ENCODE results near the gene BCL2. TPM values are rescaled to one million over a fixed set of nuclear protein-coding genes. Genes with fewer than 3 reads are reported as not detected.

BCL2 gene
- total RNA-seq, 2 donors from 2014 or later, result 56.5 to 83.5 TPM

- peaks cover 21 to 55% of the 10 kb centered on the region in 2 donors for H3K36me3 Mint-ChIP-seq
- ATAC-seq, result peak in 1 of 2 donors; percentile 12
- no peaks in the 10 kb centered on the region for H3K9me3 Mint-ChIP-seq
- H3K27ac Mint-ChIP-seq, result peak overlapping the region; percentile 87 to 91
- no peak for DNase-seq (ENCODE audit: low spot score in 2 of 2)
Observed at GRCh38 chr18:63302220-63302619, 17.3 kb downstream of the BCL2 start.

DNA sequence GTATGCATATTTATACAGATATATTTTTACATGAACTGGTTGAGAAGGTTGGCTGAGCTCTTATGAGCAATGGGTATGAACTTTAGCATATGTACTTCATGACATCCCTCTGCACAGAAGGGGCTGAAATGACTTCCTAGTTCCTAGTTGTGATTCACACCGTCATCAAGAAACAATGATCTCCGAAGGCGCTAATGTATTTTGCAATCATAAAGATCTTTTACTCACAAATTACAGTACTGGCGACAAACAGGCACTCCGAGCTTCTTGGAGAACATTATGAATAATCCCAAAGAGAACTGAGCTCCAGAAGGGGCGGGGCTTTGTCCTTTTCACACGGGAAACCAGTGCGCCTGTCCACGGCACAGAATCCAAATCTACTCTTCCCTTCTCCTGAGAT lies 18.1 kb downstream of the BCL2 start:
- H3K36me3 Mint-ChIP-seq, result peaks cover 21 to 48% of the 10 kb centered on the region in 2 donors
- DNase-seq (ENCODE audit: low spot score in 2 of 2) (no peak), ATAC-seq (peak; percentile 19 to 48)

GRCh38 chr18:63299837-63300745 lies 19.5 kb downstream of the BCL2 start:
- peak overlapping the region; percentile 90 to 91 for H3K27ac Mint-ChIP-seq
- DNase-seq (ENCODE audit: low spot score in 2 of 2), result no peak
- H3K36me3 Mint-ChIP-seq, result peaks cover 21 to 55% of the 10 kb centered on the region in 2 donors
- ATAC-seq, result peak; percentile 65 to 76
- no peaks in the 10 kb centered on the region for H3K9me3 Mint-ChIP-seq

More for the DNA sequence above, 18.1 kb downstream of the BCL2 start:
- Mint-ChIP-seq H3K27ac (peak overlapping the region; percentile 87 to 91), H3K9me3 (no peaks in the 10 kb centered on the region)

DNA sequence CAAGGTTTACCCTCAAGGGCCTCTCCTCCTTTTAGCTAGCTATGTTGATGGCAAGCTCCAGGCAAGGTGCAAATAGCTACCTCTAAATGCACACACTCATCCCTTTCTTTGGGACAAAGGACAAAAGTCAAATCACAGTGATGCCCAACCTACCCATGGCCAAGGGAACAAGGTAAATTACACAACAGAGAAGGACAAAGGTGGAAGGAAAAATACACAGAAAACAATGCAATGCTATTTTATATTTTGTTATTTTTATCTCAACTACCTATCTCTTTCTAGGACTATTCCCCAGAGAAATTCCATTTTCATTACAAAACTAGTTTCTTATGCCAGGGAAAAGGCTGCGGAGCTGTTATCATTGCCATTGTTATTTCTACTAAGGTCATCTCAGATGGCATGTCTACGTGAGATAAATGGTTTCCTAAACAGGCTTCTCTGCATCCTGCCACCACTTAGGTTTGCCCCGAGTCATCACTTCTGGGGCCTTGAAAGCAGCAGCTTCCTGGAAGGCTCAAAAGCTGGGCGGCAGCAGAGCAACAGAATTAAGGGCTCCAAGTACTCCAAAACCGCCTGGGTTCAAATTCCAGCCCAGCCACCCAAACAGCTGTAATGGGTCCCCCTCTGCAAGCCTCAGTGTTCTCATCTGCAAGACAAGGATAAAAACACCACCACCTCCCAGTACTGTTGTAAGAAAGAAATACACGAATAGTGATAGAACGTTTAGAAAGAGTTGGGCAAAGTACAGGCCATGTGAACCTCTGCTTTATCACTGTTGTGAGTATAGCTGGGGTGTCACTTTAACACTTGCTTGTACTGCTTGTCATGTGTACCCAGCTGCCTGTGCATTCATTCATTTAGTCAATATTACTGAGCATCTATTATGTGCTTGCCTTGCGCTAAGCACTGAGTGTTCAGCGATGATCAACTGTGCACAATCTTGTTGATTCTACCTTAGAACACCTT lies 20.9 kb downstream of the BCL2 start:
- Mint-ChIP-seq H3K27ac (peak overlapping the region; percentile 90 to 91), H3K36me3 (peaks cover 21 to 55% of the 10 kb centered on the region in 2 donors), H3K9me3 (no peaks in the 10 kb centered on the region)
- DNase-seq (ENCODE audit: low spot score in 2 of 2) (no peak), ATAC-seq (no peak)

- Mint-ChIP-seq H3K27ac (peak overlapping the region; percentile 90 to 91), H3K36me3 (peaks cover 26 to 55% of the 10 kb centered on the region in 2 donors), H3K9me3 (no peaks in the 10 kb centered on the region)
- ATAC-seq, result no peak
- DNase-seq (ENCODE audit: low spot score in 2 of 2), result no peak
Observed at GRCh38 chr18:63297687-63298399, 21.7 kb downstream of the BCL2 start.

- no peak overlapping the region for H3K27ac Mint-ChIP-seq
- DNase-seq (ENCODE audit: low spot score in 2 of 2) (no peak), ATAC-seq (no peak)
- peaks cover 16 to 29% of the 10 kb centered on the region in 2 donors for H3K36me3 Mint-ChIP-seq
- no peaks in the 10 kb centered on the region for H3K9me3 Mint-ChIP-seq
Observed at GRCh38 chr18:63293935-63294334, 25.6 kb downstream of the BCL2 start.

GRCh38 chr18:63292831-63293683 lies 26.5 kb downstream of the BCL2 start:
- ATAC-seq (peak; percentile 53 to 77), DNase-seq (ENCODE audit: low spot score in 2 of 2) (no peak)
- H3K27ac Mint-ChIP-seq, result peak overlapping the region in 1 of 2 donors; percentile 71
- no peaks in the 10 kb centered on the region for H3K9me3 Mint-ChIP-seq
- peaks cover 11 to 22% of the 10 kb centered on the region in 2 donors for H3K36me3 Mint-ChIP-seq

GRCh38 chr18:63291278-63291677 lies 28.3 kb downstream of the BCL2 start:
- DNase-seq (ENCODE audit: low spot score in 2 of 2), result no peak
- Mint-ChIP-seq H3K9me3 (no peaks in the 10 kb centered on the region), H3K27ac (peak overlapping the region in 1 of 2 donors; percentile 71), H3K36me3 (peaks cover 14 to 19% of the 10 kb centered on the region in 2 donors)
- ATAC-seq, result peak in 1 of 2 donors; percentile 41

DNA sequence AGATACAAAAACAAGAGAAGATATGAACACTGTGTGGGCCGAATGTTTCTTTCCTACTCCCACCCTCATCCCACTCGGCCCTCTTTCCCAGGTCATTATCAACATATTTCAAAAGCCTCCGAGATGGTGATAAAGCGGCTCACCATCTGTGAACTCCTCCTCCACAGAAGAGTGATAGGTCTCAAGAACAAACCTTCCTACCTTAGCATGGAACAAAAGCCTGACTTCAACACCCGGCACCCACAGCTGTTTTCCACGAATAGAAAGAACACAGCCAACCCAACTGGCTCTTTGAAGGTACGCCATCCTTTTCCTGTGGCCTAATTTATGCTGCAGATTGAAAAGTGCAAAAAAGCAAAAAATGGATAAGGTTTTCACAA lies 28.8 kb downstream of the BCL2 start:
- no peaks in the 10 kb centered on the region for H3K9me3 Mint-ChIP-seq
- H3K27ac Mint-ChIP-seq, result peak overlapping the region; percentile 48 to 71
- H3K36me3 Mint-ChIP-seq, result peaks cover 14 to 19% of the 10 kb centered on the region in 2 donors
- peak; percentile 51 to 70 for ATAC-seq
- DNase-seq (ENCODE audit: low spot score in 2 of 2), result no peak

- Mint-ChIP-seq H3K36me3 (peaks cover 9 to 19% of the 10 kb centered on the region in 2 donors), H3K27ac (peak overlapping the region; percentile 71 to 95), H3K9me3 (no peaks in the 10 kb centered on the region)
- DNase-seq (ENCODE audit: low spot score in 2 of 2) (no peak), ATAC-seq (no peak)
Observed at GRCh38 chr18:63290166-63290820, 29.3 kb downstream of the BCL2 start.

GRCh38 chr18:63288311-63288710 lies 31.3 kb downstream of the BCL2 start:
- Mint-ChIP-seq H3K27ac (no peak overlapping the region), H3K36me3 (peaks cover 17 to 24% of the 10 kb centered on the region in 2 donors), H3K9me3 (no peaks in the 10 kb centered on the region)
- no peak for ATAC-seq
- DNase-seq (ENCODE audit: low spot score in 2 of 2), result no peak

DNA sequence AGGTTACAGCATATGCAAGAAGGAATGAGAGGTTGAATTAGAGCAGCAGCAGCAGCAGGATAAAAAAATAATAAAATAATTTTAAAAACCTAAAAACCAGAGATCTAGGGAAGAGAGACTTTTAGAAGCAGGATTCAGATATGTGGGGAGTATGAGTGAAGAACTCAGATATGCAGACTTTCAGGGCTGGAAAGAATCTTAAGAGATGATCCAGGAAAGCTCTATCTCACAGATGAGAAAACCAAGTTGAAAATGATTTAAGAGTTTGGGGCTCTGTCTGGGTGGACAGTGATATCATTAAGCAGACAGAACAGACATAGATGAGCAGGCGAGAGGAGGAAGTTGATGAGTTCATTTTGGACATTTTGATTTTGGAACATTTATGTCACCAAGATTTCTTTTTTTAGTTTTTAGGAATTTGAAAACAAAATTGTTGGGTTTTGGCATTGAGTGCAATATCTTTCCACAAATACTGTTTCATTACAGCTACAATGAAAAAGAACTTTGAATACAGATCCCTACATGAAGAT lies 31.8 kb downstream of the BCL2 start:
- Mint-ChIP-seq H3K36me3 (peaks cover 13 to 27% of the 10 kb centered on the region in 2 donors), H3K27ac (no peak overlapping the region), H3K9me3 (no peaks in the 10 kb centered on the region)
- DNase-seq (ENCODE audit: low spot score in 2 of 2) (no peak), ATAC-seq (peak in 1 of 2 donors; percentile 30)

- ATAC-seq, result no peak
- no peak for DNase-seq (ENCODE audit: low spot score in 2 of 2)
- Mint-ChIP-seq H3K36me3 (peaks cover 6 to 27% of the 10 kb centered on the region in 2 donors), H3K27ac (no peak overlapping the region), H3K9me3 (no peaks in the 10 kb centered on the region)
Observed at GRCh38 chr18:63286926-63287325, 32.6 kb downstream of the BCL2 start.

GRCh38 chr18:63284827-63285733 lies 34.5 kb downstream of the BCL2 start:
- H3K27ac Mint-ChIP-seq, result peak overlapping the region in 1 of 2 donors; percentile 40
- peaks cover 0 to 6% of the 10 kb centered on the region in 2 donors for H3K9me3 Mint-ChIP-seq
- ATAC-seq (peak; percentile 24 to 47), DNase-seq (ENCODE audit: low spot score in 2 of 2) (no peak)
- peaks cover 14 to 45% of the 10 kb centered on the region in 2 donors for H3K36me3 Mint-ChIP-seq
